GM12878 (cell line): ENCODE results near the gene IL1RAPL1. TPM values are rescaled to one million over a fixed set of nuclear protein-coding genes. Genes with fewer than 3 reads are reported as not detected.

Experiments
- ATAC-seq: fragments of 200-7000 bp; cut with Tn5 transposase; 3 replicates; pipeline ENCODE4 v1.9.1; 2020; ENCODE audit warnings: mild to moderate bottlenecking, moderate library complexity
- BruUV-seq: library from RNA; stranded (reverse); fragments of 400-500 nt; replicated peaks from 2 replicates; lab custom pipeline; 2021; lab: Mats Ljungman, UMichigan
- CTCF ChIA-PET: fragments of 300-600 bp; sonication (Branson Sonifier 250); formaldehyde crosslinking; extraction: SDS; loops from one replicate; lab custom pipeline; 2021; ENCODE audit warnings: inconsistent platforms; lab: Yijun Ruan, JAX
- POLR2A ChIA-PET: fragments of 350-600 bp; formaldehyde crosslinking; extraction: SDS; loops from one replicate; lab custom pipeline; 2021; ENCODE audit warnings: inconsistent platforms; lab: Charles Lee
- RAD21 ChIA-PET: fragments of 300-600 bp; sonication (Branson Sonifier 250); formaldehyde crosslinking; loops from one replicate; lab custom pipeline; 2023; ENCODE audit warnings: antibody characterized with exemption; ENCODE audit not compliant: unreplicated experiment; lab: Charles Lee
- SMC1A ChIA-PET: fragments of 300-600 bp; sonication (Branson Sonifier 250); formaldehyde crosslinking; loops from one replicate; lab custom pipeline; 2023; ENCODE audit not compliant: unreplicated experiment, uncharacterized antibody; lab: Charles Lee
- DNase-seq: peaks from one replicate; pipeline ENCODE4 v3.0.0-alpha.2; 2011; ENCODE audit warnings: low read depth, low spot score
- FAIRE-seq: peaks from 3 replicates; lab custom pipeline; 2011; peaks lifted over from hg19 to GRCh38; lab: Jason Lieb, UNC
- H2AFZ ChIP-seq: 2 replicates; pipeline ENCODE4 v1.6.0; 2011; ENCODE audit warnings: low read depth, low read length, control low read depth; ENCODE audit not compliant: control insufficient read depth
- H3K27ac ChIP-seq: 2 replicates; pipeline ENCODE4 v1.5.1; 2011; ENCODE audit warnings: control low read depth; ENCODE audit not compliant: control insufficient read depth, insufficient read depth
- H3K27me3 ChIP-seq, 2 experiments: replicated peaks in 1 of 2; 2 replicates each; pipeline versions ENCODE4 v1.6.0 to v1.6.1; 2011; ENCODE audit warnings: low read length in 1 of 2; ENCODE audit not compliant: control insufficient read depth in 2 of 2, insufficient read depth in 2 of 2
- H3K36me3 ChIP-seq, 2 experiments: 2 replicates each; pipeline ENCODE4 v1.5.1; 2011; ENCODE audit warnings: low read length in 1 of 2; ENCODE audit not compliant: control insufficient read depth in 2 of 2, insufficient read depth in 2 of 2
- H3K4me1 ChIP-seq: 2 replicates; pipeline ENCODE4 v1.6.1; 2011; ENCODE audit warnings: mild to moderate bottlenecking, low read length, moderate library complexity, mixed read lengths; ENCODE audit not compliant: control insufficient read depth, insufficient read depth
- H3K4me2 ChIP-seq: 2 replicates; pipeline ENCODE4 v1.6.0; 2011; ENCODE audit warnings: control low read depth; ENCODE audit not compliant: control insufficient read depth, insufficient read depth
- H3K4me3 ChIP-seq: fragments of 200-600 bp; sonication (generic); 2 replicates; pipeline ENCODE4 v1.5.1; 2016
- H3K79me2 ChIP-seq: 2 replicates; pipeline ENCODE4 v1.6.0; 2011; ENCODE audit warnings: low read length; ENCODE audit not compliant: control insufficient read depth, insufficient read depth
- H3K9ac ChIP-seq: 2 replicates; pipeline ENCODE4 v1.8.0; 2011; ENCODE audit warnings: low read length, control low read depth, mixed read lengths; ENCODE audit not compliant: control insufficient read depth, insufficient read depth
- H3K9me3 ChIP-seq: replicated peaks from 3 replicates; pipeline ENCODE4 v1.5.1; 2011; ENCODE audit warnings: mild to moderate bottlenecking, low read length; ENCODE audit not compliant: control insufficient read depth, insufficient read depth
- H4K20me1 ChIP-seq: 2 replicates; pipeline ENCODE4 v1.6.0; 2011; ENCODE audit not compliant: control insufficient read depth, insufficient read depth
- ATF2 ChIP-seq: IDR thresholded peaks from 2 replicates; pipeline ENCODE4 v1.6.1; 2012; ENCODE audit warnings: low read length, inconsistent platforms
- FOXK2 ChIP-seq: fragments of 450-650 bp; IDR thresholded peaks from 2 replicates; pipeline ENCODE4 v1.6.1; 2017; ENCODE audit warnings: mild to moderate bottlenecking, moderate library complexity
- GATAD2B ChIP-seq: fragments of 450-650 bp; conservative IDR thresholded peaks from 2 replicates; pipeline ENCODE4 v1.6.1; 2017; ENCODE audit warnings: low read depth, mild to moderate bottlenecking, moderate library complexity
- SUPT20H ChIP-seq: IDR thresholded peaks from 2 replicates; pipeline ENCODE4 v1.6.1; 2011; ENCODE audit warnings: low read depth, mild to moderate bottlenecking, low read length, moderate library complexity, borderline replicate concordance; ENCODE audit not compliant: control insufficient read depth
- WGBS: methylation state at CpG from one replicate; pipeline ENCODE4 v1.1.6; 2016; ENCODE audit warnings: low lambda C conversion rate; ENCODE audit not compliant: insufficient replicate concordance, insufficient coverage; ENCODE audit errors: missing lambda C conversion rate; 5-methylcytosine and 5-hydroxymethylcytosine counted together
- in situ Hi-C: fragments of 300-500 bp; cut with MboI; formaldehyde crosslinking; loops from 9 replicates; pipeline ENCODE4 v1.14.3; 2018; ENCODE audit warnings: mixed read lengths
- intact Hi-C: fragments of 100-400 bp; cut with micrococcal nuclease; formaldehyde crosslinking; loops from one replicate; pipeline ENCODE4 v1.14.2; 2022; ENCODE audit not compliant: unreplicated experiment
- polyA plus RNA-seq, 11 experiments: library from polyadenylated mRNA; depleted of rRNA in 4 of 11; unstranded in 6 of 11; stranded (reverse) in 5 of 11; fragments of >200 nt; fragmentation: Nextera tagmentation in 4 of 11; fragmentation: Illumina TruSeq in 1 of 11; extraction: Ambion mirVana in 4 of 11; extraction: Trizol in 1 of 11; gene quantifications; 1 replicate in 1 of 11; 2 replicates in 10 of 11; pipeline versions ENCODE4 v1.2.1 to v1.2.3, GENCODE V29; 2011 to 2016; ENCODE audit warnings: inconsistent platforms in 2 of 11, missing spikeins in 2 of 11, low read depth in 1 of 11
- total RNA-seq, 4 experiments: library from RNA; depleted of rRNA in 3 of 4; stranded (reverse); fragments of >200 nt in 3 of 4; fragmentation: Illumina TruSeq in 1 of 4; extraction: Trizol in 1 of 4; gene quantifications; 2 replicates each; pipeline versions ENCODE4 v1.2.1 to v1.2.3, GENCODE V29; 2013 to 2021
- TF ChIP-seq, protein P1 (sequence below): fragments of 450-650 bp; IDR thresholded peaks from 2 replicates; pipeline ENCODE4 v1.6.1; 2017; ENCODE audit warnings: low read depth, mild to moderate bottlenecking, moderate library complexity
- TF ChIP-seq, protein P2 (sequence below): IDR thresholded peaks from 2 replicates; pipeline ENCODE4 v1.6.1; 2012; ENCODE audit warnings: low read depth, low read length, improper control_type of control experiment

Gene IL1RAPL1
- total and polyA plus RNA-seq, 10 of the 15 experiments (the other 5 are each of a cell fraction or from before 2014, with no cell fraction given), result not detected

DNA sequence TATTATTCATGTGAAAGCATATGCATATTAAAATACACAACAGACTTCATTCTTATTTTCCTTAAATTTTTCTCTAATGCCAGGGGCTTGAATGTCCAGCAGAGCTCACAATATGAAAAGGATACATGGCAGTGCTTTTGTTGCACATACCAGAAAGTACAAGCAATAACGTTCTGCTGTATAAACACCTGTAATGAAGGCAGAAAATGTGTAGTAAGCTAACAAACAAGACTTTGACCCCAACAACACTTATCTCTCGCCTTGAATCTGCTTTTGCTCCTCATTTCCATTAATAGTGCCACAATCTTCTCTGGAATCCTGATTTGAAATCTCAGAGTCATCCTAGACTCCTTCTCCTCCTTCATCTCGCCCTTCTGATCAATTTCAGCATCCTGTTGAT lies 687.3 kb downstream of the IL1RAPL1 start:
- FAIRE-seq, result no peak
- CTCF ChIA-PET, result no interaction called here
- 0% methylated on average over 3 of the region's 3 CpGs for WGBS
- no peaks in the 10 kb centered on the region for H3K4me1 ChIP-seq
- no peaks in the 10 kb centered on the region for H3K36me3 ChIP-seq
- no peaks in the 10 kb centered on the region for H3K9me3 ChIP-seq
- in situ Hi-C loops (no loop called here), intact Hi-C loops (no loop called here)
- no peak overlapping the region for H3K4me2 ChIP-seq
- BruUV-seq, result no TSS peak
- RAD21 ChIA-PET, result no interaction called here
- SMC1A ChIA-PET, result no interaction called here
- no peaks in the 10 kb centered on the region for H4K20me1 ChIP-seq
- TF ChIP-seq ATF2 (no peak), GATAD2B (no peak), FOXK2 (no peak), SUPT20H (no peak)
- TF ChIP-seq, protein P1, sequence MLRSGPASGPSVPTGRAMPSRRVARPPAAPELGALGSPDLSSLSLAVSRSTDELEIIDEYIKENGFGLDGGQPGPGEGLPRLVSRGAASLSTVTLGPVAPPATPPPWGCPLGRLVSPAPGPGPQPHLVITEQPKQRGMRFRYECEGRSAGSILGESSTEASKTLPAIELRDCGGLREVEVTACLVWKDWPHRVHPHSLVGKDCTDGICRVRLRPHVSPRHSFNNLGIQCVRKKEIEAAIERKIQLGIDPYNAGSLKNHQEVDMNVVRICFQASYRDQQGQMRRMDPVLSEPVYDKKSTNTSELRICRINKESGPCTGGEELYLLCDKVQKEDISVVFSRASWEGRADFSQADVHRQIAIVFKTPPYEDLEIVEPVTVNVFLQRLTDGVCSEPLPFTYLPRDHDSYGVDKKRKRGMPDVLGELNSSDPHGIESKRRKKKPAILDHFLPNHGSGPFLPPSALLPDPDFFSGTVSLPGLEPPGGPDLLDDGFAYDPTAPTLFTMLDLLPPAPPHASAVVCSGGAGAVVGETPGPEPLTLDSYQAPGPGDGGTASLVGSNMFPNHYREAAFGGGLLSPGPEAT, result no peak
- TF ChIP-seq, protein P2, sequence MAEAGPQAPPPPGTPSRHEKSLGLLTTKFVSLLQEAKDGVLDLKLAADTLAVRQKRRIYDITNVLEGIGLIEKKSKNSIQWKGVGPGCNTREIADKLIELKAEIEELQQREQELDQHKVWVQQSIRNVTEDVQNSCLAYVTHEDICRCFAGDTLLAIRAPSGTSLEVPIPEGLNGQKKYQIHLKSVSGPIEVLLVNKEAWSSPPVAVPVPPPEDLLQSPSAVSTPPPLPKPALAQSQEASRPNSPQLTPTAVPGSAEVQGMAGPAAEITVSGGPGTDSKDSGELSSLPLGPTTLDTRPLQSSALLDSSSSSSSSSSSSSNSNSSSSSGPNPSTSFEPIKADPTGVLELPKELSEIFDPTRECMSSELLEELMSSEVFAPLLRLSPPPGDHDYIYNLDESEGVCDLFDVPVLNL, result no peak
- TF ChIP-seq, all 136 proteins: peak for 0
- H3K9ac ChIP-seq, result no peak overlapping the region
- no peak overlapping the region for H2AFZ ChIP-seq
- no peaks in the 10 kb centered on the region for H3K79me2 ChIP-seq
- no peaks in the 10 kb centered on the region for H3K27me3 ChIP-seq
- DNase-seq, result no peak
- no peak for ATAC-seq
- H3K4me3 ChIP-seq, result no peak overlapping the region
- H3K27ac ChIP-seq, result no peak overlapping the region
- POLR2A ChIA-PET, result no interaction called here
